ENCODE measurements around the gene PDLIM1. TPM values are rescaled to one million over a fixed set of nuclear protein-coding genes. Genes with fewer than 3 reads are reported as not detected.
A peak's percentile ranks its signal among the peaks of the same experiment; 100 is the strongest.
"Not testable (repeated sequence)": the region's sequence is repeated elsewhere in the genome, so short reads cannot be mapped to it uniquely, and the experiment has no call there.

The PDLIM1 gene
- total and polyA plus RNA-seq, 8 donors = 79.6 to 268 (median 97.5) TPM

DNA sequence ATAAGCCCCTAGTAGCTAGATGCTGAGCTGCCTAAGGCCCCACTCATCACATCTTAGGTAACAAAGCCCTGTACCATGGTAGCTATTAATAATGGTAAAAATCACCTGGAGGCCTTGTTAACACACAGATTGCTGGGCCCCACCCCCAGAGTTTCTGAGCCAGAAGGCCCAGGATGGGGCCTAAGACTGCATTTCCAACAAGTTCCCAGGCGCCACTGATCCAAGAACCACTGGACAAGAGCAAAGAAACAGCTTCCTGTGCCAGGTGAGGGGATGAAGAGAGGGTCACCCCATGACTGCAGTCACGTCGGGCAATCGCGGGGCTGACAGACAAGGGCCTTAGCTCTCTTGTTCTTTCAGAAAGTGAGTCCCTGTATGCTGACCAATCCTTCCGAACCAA is 50.0 kb downstream of the PDLIM1 start:
- DNase-seq = no peak
- Histone ChIP-seq H3K4me1 (peaks cover 0 to 10% of the 10 kb centered on the region in 2 donors), H3K36me3 (peaks cover 0 to 75% of the 10 kb centered on the region in 2 donors), H3K27ac (no peak overlapping the region), H3K4me3 (no peak overlapping the region), H3K9me3 (no peaks in the 10 kb centered on the region), H3K27me3 (no peaks in the 10 kb centered on the region)
- no peak for ATAC-seq
- TF ChIP-seq, protein P1, sequence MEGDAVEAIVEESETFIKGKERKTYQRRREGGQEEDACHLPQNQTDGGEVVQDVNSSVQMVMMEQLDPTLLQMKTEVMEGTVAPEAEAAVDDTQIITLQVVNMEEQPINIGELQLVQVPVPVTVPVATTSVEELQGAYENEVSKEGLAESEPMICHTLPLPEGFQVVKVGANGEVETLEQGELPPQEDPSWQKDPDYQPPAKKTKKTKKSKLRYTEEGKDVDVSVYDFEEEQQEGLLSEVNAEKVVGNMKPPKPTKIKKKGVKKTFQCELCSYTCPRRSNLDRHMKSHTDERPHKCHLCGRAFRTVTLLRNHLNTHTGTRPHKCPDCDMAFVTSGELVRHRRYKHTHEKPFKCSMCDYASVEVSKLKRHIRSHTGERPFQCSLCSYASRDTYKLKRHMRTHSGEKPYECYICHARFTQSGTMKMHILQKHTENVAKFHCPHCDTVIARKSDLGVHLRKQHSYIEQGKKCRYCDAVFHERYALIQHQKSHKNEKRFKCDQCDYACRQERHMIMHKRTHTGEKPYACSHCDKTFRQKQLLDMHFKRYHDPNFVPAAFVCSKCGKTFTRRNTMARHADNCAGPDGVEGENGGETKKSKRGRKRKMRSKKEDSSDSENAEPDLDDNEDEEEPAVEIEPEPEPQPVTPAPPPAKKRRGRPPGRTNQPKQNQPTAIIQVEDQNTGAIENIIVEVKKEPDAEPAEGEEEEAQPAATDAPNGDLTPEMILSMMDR (IDR thresholded peaks at IDR 0.05) = no peak
- intact Hi-C loops (cut with DNase I) = no loop called here

DNA sequence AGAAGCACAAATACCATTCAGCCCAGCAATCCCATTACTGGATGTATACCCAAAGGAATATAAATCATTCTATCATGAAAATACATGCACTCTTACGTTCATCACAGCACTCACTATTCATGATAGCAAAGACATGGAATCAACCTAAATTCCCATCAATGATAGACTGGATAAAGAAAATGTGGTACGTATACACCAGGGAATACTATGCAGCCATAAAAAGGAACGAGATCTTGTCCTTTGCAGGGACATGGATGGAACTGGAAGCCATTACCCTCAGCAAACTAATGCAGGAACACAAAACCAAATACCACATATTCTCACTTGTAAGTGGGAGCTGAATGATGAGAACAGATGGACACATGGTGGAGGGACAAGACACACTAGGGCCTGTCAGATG is 50.7 kb downstream of the PDLIM1 start:
- Histone ChIP-seq H3K36me3 (peaks cover 0 to 73% of the 10 kb centered on the region in 2 donors), H3K4me1 (peaks cover 0 to 13% of the 10 kb centered on the region in 2 donors)
- ATAC-seq; H3K27ac ChIP-seq; intact Hi-C loops (cut with DNase I); H3K9me3 ChIP-seq; H3K4me3 ChIP-seq; H3K27me3 ChIP-seq; DNase-seq: not testable (repeated sequence)

DNA sequence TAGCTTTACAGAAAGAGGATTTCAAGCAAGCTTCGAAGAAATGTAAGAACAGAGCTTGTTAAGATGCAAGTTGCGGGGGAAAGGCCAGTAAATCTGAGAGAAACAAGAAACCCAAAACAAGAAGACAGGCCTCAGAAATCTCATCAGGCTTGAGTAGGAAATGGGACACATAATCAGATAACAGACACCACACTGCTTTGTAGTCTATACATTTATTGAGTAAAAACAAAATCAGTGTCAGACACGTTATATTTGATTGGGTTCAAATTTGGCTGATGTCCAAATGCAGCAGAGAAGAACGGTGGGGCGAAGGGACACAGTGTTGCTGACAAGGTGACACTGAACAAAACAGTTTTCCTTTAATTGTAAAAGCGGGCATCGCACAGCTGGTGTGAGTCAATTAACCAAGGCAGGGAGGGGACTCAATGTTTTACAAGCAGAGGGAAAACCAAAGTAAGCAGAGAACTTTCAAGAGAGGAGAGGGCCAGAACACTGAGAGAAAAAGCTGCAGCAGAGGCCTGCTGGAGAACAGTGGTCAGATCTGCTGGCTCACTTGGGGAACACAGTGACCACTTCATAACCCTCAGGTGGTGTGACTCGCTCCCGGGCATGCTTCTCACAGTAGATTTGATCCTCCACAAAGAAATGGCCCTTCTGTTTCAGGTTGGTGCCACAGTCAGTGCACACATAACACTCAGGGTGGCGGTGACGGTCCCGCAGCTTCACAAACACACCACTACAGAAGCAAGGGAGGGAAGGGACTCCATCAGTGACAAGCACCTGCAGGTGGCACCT is 53.2 kb downstream of the PDLIM1 start:
- Histone ChIP-seq H3K4me3 (no peak overlapping the region), H3K27ac (no peak overlapping the region), H3K36me3 (peaks cover 0 to 74% of the 10 kb centered on the region in 2 donors), H3K9me3 (no peaks in the 10 kb centered on the region), H3K27me3 (no peaks in the 10 kb centered on the region), H3K4me1 (peaks cover 0 to 13% of the 10 kb centered on the region in 2 donors)
- TF ChIP-seq, protein P1 (IDR thresholded peaks at IDR 0.05) = no peak
- ATAC-seq (no peak), DNase-seq (no peak)
- intact Hi-C loops (cut with DNase I) = no loop called here

DNA sequence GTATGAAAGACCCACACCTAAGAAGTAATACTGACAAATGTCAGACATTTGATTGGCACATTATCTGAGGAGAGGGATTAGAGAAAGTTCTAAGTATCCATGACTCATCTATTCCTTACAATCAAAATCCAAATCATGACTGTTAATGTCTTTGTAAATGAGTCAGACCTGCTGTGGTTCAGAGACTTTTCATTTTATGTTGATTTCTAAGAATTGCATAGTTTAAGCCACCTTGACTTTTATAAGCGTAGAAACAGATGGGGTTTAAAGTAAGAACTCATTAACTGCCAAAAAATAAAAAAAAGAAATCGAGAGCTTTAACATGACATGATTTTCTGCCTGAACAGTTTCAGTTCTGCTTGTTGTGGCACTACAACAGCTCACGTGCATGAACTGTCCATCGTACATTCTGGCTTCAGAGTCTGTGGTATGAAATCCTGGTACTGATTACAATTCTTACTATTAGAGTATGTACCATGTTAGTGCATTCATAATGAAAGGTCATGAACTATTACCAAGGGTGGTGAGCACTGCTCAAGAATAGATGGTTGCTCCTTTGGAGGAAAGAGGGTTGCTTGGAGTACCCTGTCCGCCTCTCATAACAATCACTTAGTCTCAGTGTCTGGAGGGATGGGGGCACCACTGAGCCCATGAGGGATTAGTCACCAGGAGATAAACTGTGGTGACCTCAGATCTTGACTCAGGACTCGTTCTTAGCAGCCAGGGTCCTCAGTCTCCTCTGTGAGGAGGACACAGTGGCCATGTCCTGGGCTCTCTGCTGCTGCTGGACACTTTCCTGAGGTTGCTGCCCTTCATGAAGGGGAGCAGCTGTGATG is 54.5 kb downstream of the PDLIM1 start:
- Histone ChIP-seq H3K36me3 (peaks cover 0 to 69% of the 10 kb centered on the region in 2 donors), H3K4me3 (no peak overlapping the region)
- ATAC-seq = peak; percentile 34

DNA sequence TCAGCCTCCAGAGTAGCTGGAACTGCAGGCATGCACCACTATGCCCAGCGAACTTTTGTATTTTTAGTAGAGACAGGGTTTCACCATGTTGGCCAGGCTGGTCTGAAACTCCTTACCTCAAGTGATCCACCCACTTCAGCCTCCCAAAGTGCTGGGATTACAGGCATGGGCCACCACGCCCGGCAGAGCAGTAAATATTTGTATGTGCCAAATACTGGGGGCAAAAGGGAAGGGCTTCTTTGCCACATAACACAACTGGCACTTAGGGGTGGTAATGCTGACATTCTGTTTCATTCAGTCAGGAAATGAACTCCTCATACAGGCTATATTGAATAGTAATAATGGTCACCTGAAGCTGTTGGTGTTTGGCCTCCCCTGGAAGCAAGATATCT is 55.1 kb downstream of the PDLIM1 start:
- intact Hi-C loops (cut with DNase I) = no loop called here
- Histone ChIP-seq H3K27ac (peak overlapping the region in 1 of 2 donors; percentile 25), H3K4me3 (no peak overlapping the region), H3K27me3 (no peaks in the 10 kb centered on the region), H3K4me1 (peaks cover 0 to 13% of the 10 kb centered on the region in 2 donors), H3K36me3 (peaks cover 0 to 63% of the 10 kb centered on the region in 2 donors), H3K9me3 (no peaks in the 10 kb centered on the region)
- DNase-seq (no peak), ATAC-seq (peak; percentile 6)
- TF ChIP-seq, protein P1 (IDR thresholded peaks at IDR 0.05) = no peak

More for the DNA sequence above, 54.5 kb downstream of the PDLIM1 start:
- H3K27me3 ChIP-seq = no peaks in the 10 kb centered on the region
- peak overlapping the region in 1 of 2 donors; percentile 25 for H3K27ac ChIP-seq
- no peak for DNase-seq
- H3K4me1 ChIP-seq = peaks cover 0 to 13% of the 10 kb centered on the region in 2 donors
- TF ChIP-seq, protein P1 (IDR thresholded peaks at IDR 0.05) = no peak
- intact Hi-C loops (cut with DNase I) = no loop called here
- H3K9me3 ChIP-seq = no peaks in the 10 kb centered on the region

Data from left lung (tissue), 10 donors.